SH-SY5Y (cell line): Measurements from ENCODE around the gene DSCAML1.

Experiments used
- GATA2 ChIP-seq: IDR thresholded peaks from 2 replicates; pipeline ENCODE4 v1.6.1; 2011; ENCODE audit warnings: mild to moderate bottlenecking, low read depth, low read length
- GATA3 ChIP-seq: IDR thresholded peaks from 2 replicates; pipeline ENCODE4 v1.6.1; 2011; ENCODE audit warnings: low read depth, mild to moderate bottlenecking, low read length, moderate library complexity

DSCAML1 gene

DNA sequence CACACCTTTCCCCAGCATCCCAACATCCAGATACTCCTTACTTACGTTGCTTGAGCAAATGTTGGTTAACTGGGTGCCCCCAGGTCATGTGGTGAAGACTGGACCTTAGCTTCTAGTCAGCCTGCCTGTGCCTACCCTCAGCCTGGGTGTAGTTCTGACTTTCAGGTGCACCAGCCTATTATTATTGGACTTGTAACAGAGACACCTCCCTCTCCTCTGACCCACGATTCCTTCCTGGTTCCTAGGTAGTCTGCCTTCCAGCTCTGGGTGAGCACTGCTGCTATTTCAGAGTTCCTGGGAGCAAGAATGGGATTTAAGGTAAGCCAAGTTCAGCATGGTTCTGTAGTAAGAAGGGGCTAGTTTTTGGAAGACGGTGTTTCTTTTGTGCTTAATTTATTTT lies 138.2 kb downstream of the DSCAML1 start:
- TF ChIP-seq GATA3 = no peak
- no peak for TF ChIP-seq GATA2

DNA sequence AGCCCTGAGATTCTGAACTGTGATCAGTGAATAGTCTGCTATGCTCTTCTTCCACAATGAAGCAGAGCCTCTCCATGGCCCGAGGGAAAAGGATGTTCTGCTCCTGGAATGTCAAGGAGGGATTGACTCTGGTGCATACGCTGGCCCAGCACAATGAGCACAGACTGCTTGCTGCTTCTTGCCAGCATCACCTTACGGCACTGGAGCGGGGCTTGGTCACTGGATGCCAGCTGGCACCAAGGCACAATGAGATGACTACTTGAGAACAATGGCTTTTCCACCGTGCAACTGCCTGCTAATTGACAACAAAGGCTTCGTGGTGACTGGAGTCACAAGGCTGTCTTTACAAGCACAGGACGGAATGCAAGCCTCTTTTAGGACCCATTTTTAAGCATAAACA lies 139.2 kb downstream of the DSCAML1 start:
- TF ChIP-seq GATA2 = no peak
- no peak for TF ChIP-seq GATA3

DNA sequence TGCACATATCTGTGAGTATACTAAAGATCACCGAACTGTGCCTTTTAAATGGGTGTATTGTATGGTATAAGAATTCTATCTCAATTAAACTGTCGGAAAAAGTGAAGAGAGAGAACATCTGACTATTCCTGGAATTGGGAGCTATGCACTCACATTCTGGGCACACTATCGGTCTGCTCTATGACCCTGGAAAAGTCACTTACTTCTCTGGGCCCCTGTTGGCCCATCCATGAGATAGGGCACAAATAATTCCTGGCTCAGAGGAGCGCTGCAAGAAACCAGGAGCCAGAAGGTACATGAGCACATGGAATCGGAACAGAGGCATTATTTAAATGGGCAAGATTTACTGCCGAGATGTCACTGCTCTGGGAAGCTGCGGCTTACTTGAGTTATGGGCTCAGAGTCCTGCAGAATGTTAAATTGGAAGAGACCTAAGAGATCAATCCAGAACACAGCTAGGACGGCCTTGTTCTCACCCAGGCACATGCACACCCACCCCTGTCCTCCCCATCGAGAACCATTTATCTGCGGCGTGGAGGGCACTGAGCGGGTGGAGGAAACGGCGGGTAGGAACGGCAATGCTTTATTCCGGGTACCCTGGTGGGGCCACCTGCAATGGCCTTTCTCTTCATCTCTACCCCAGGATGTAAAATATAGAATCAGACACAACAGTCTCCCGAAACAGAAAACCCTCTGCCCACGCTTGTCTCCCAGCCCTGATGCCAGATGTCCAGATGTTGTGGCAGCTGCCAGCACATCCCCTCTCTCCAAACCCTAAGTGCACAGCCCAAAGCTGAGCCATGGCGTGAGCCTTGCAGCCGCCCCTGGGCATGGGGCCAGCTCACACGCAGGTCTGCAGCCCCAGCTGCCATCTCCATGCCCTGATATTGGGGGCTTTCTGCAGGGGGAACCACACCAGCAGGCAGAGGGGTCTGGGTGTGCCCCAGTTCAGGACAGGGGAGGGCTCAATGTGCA lies 142.4 kb downstream of the DSCAML1 start:
- no peak for TF ChIP-seq GATA3
- peak; percentile 23; the same call in 1 of the 2 replicates for TF ChIP-seq GATA2

- TF ChIP-seq GATA3 (no peak), GATA2 (no peak)
Observed at GRCh38 chr11:117652521-117652920, 144.5 kb downstream of the DSCAML1 start.

DNA sequence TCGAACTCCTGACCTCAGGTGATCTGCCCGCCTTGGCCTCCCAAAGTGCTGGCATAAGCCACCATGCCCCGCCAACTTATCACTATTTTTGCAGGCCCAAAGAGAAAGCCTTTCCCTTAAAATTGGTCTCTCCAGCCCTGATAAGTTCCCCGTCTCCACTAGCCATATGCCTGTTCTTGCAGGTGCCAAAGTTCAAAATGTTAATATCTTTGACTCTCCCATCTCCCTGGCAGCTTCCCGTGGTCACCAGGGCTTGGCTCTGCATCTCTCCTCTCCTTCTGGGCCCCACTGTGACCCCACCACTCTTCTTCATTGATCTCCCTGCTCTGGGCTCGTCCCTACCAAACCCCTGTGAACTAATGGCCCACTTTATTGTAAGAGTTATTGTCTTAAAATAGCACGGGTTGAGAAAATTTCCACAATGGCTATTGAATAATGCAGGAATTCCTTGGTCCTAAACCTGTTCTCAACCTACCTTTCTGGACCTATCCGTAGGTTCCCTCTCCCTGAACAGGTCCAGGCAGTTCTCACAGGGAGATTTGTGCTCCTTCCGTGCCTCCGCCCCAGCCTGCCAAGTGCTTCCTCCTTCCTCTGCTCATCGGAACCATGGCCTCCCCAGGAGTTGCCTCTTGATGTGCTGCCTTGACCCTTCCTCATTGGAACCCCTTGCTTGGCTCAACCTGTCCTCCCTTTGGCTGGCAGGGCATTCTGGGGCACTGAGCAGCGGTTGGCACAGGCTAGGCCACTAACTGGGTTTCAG lies 147.5 kb downstream of the DSCAML1 start:
- TF ChIP-seq GATA2 (no peak), GATA3 (no peak)

- TF ChIP-seq GATA2 = no peak
- no peak for TF ChIP-seq GATA3
Observed at GRCh38 chr11:117647872-117648271, 149.1 kb downstream of the DSCAML1 start.

DNA sequence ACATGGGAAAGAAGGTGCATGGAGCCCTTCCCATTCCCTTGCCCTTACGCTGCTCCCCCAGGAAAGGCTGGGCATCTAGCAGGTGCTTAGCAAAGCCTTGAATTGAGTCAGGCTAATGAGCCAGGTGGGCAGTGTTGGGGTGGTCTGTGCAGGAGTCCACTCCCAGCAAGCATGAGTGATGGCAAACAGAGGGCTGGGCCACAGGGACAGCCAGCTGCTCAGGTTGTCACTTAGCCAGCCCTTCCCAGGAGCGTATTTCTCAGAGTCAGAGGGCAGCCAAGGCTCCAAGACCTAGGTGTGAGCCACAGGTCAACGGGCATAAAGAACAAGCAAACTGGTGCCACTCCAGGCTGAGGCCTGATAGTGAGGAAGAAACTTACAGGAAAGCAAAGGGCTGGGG lies 149.8 kb downstream of the DSCAML1 start:
- no peak for TF ChIP-seq GATA3
- TF ChIP-seq GATA2 = no peak

DNA sequence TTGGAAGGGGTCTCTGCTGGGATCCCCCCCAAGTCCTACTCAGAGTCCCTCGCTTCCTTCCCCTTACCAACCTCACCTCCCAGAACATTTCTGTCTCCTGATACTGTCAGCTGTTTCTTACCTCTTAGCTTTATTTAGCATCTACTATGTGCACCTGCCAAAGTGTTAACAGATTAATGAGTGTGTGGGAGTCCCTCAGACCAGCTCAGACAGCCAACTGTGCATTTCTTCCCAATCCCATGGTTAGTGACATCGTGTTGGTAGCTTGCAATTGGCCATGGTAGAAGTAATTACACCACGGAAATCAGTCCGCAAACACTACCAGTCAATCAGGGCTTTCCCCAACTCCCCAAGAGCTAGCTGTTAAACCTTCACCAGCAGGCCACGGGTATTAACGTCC lies 150.6 kb downstream of the DSCAML1 start:
- no peak for TF ChIP-seq GATA3
- no peak for TF ChIP-seq GATA2

DNA sequence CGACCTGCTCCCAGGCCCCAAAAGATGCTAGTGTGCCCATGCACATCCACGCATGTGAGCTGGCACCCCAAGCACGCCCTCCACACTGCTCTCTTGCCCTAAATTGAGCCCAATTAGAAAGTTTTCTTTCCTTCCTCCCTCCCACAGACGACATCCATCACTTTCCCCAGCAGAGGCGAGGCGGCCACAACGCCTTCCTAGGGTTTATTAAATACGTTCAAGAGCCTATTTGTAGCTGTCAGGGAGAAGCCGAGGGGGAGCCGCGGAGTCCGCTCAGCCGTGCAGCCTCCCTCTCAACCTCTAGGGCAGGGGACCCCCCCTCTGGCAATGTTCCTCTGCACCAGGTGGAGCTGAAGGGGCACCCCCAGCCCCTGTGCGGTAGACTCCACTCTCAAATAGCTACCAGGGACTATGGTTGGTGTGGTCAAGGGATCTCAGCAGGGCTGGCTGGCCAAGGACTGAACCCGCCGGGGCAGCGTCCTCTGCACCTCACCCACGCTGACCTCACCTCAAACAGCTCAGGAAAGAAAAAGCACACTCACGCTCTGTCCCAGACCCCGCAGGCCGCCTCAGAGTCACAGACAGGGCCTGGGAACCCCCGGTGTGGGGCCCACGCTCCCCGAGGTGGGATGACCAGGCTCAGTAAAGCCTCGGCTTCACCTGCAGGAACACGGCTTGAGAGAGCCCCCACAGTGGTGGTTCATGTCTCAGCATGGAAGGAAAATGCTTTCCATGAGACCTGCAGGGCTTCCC lies 152.4 kb downstream of the DSCAML1 start:
- TF ChIP-seq GATA2 = no peak
- no peak for TF ChIP-seq GATA3

DNA sequence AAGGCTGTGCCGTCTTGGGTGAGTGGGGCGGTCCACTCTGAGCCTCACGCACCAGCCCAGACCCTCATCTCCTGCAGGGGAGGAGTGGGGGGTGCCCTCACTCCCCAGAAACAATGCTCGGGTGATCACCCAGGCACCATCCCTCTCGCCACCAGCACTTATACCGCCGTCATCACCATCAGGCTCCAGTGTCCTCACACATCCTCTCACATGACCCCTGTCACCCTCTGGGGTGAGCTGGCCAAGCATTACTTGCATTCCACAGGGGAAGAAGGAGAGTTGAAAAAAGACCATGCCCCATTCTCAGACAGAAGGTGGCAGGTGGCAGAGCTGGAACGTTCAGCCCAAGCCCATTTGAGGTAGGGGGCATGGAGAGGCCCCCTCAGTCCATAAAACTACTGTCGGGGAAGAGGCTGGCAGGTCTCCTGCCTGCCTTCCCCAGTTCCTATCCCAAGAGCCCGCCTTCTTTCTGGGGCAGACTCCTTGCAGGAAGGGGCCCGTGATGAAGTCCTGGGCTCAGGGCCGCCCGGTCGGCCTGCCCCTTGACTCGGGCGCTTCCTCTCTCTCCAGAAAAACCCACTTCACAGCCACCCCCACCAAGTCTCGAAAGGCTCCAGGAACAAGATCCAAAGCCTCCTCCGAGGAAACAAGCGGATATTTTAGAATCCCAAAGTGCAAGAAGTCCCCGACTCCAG lies 153.3 kb downstream of the DSCAML1 start:
- TF ChIP-seq GATA2 (no peak), GATA3 (no peak)

DNA sequence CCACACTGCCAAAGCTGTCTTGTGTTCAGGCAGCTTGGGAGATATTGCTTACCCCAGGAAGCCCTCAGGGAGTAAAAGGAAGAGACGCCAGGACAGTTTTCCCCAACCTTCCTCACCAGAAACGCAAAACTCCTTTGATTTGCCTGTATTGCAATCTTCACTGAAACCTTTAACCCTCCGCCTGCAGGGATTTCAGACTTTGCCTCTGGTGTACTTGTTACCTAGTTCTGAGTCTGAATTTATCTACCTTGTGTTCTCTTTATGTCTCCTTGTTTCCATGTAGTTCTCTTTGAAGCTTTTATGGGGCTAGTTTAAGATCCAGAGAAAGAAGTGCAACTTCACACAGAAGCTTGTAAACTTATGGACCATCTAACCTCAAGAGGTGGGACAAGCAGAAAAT lies 154.2 kb downstream of the DSCAML1 start:
- no peak for TF ChIP-seq GATA2
- no peak for TF ChIP-seq GATA3

GRCh38 chr11:117642396-117642795 lies 154.6 kb downstream of the DSCAML1 start:
- no peak for TF ChIP-seq GATA2
- no peak for TF ChIP-seq GATA3
